NB4 (cell line): Measurements from ENCODE around the gene KCNMB3.

Experiments used
- POLR2A ChIP-seq: IDR thresholded peaks from 2 replicates; pipeline ENCODE4 v1.6.1; 2011; ENCODE audit warnings: mild to moderate bottlenecking; ENCODE audit not compliant: insufficient read length; ENCODE audit errors: extremely low read depth
- TF ChIP-seq, protein P1 (sequence below): IDR thresholded peaks from one replicate; pipeline ENCODE4 v1.5.1; 2012; ENCODE audit warnings: low read depth, low read length

DNA sequence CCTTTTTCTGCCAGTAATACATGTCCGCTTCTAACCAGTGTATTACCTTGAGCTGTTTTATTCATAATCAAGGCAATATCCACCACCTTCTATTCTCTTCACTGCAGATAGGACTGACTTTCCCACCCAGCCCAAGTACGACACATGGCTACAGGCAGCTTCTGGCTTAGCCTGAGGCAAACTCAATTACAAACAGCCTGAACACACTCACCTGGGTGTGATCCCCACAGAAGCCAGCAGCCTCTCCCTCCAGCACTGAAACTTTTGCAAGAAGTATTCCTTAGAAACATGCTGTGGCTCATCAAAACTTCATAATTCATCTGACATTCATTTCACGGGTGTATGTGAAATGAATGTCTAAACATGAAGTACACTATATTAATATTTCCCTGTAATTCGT is 13.5 kb upstream of the KCNMB3 start:
- no peak for TF ChIP-seq POLR2A
- TF ChIP-seq, protein P1, sequence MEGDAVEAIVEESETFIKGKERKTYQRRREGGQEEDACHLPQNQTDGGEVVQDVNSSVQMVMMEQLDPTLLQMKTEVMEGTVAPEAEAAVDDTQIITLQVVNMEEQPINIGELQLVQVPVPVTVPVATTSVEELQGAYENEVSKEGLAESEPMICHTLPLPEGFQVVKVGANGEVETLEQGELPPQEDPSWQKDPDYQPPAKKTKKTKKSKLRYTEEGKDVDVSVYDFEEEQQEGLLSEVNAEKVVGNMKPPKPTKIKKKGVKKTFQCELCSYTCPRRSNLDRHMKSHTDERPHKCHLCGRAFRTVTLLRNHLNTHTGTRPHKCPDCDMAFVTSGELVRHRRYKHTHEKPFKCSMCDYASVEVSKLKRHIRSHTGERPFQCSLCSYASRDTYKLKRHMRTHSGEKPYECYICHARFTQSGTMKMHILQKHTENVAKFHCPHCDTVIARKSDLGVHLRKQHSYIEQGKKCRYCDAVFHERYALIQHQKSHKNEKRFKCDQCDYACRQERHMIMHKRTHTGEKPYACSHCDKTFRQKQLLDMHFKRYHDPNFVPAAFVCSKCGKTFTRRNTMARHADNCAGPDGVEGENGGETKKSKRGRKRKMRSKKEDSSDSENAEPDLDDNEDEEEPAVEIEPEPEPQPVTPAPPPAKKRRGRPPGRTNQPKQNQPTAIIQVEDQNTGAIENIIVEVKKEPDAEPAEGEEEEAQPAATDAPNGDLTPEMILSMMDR, result no peak
